WERI-Rb-1 (cell line): ENCODE measurements around the gene RNF32.

Experiments used
- DNase-seq: peaks from one replicate; pipeline ENCODE4 v3.0.0-alpha.2; 2020
- H3K27ac ChIP-seq: fragments of 250-450 bp; sonication (Bioruptor Pico); 2 replicates; pipeline ENCODE4 v1.5.1; 2020; ENCODE audit warnings: mild to moderate bottlenecking, moderate library complexity
- H3K27me3 ChIP-seq: fragments of 250-450 bp; sonication (Bioruptor Pico); 2 replicates; pipeline ENCODE4 v1.5.1; 2021; ENCODE audit warnings: mild to moderate bottlenecking, low read depth, moderate library complexity; ENCODE audit not compliant: insufficient read depth, severe bottlenecking
- H3K36me3 ChIP-seq: fragments of 250-450 bp; sonication (Bioruptor Pico); 2 replicates; pipeline ENCODE4 v1.5.1; 2020; ENCODE audit warnings: mild to moderate bottlenecking, moderate library complexity
- H3K4me3 ChIP-seq: 2 replicates; pipeline ENCODE4 v1.5.1; 2011; ENCODE audit warnings: low read depth, mild to moderate bottlenecking, control low read depth, low read length
- H3K9me3 ChIP-seq: fragments of 250-450 bp; sonication (Bioruptor Pico); 2 replicates; pipeline ENCODE4 v1.5.1; 2021; ENCODE audit warnings: mild to moderate bottlenecking, moderate library complexity; ENCODE audit not compliant: severe bottlenecking
- TF ChIP-seq, protein P1 (sequence below): IDR thresholded peaks from 2 replicates; pipeline ENCODE4 v1.5.1; 2011; ENCODE audit warnings: low read depth, mild to moderate bottlenecking, control low read depth, inconsistent platforms, low read length

RNF32 gene

DNA sequence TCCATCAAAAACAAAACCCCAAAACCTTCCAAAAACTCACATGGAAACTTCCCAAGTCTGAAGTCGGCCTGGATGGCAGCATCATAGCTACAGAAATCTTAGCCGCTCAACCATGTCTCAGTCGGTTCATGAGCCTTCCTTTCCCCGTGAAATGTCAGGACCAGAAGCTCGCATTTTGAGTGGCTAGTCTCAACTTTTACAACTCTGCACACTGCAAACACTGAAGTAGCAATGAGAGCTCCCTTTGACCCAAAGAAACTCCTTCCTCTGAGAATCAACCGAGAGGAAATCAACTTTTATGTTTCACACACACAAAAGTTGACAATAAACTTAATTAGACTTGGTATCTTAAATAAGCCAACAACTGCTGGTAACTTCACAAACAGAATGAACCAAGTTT is 37.6 kb upstream of the RNF32 start:
- TF ChIP-seq, protein P1, sequence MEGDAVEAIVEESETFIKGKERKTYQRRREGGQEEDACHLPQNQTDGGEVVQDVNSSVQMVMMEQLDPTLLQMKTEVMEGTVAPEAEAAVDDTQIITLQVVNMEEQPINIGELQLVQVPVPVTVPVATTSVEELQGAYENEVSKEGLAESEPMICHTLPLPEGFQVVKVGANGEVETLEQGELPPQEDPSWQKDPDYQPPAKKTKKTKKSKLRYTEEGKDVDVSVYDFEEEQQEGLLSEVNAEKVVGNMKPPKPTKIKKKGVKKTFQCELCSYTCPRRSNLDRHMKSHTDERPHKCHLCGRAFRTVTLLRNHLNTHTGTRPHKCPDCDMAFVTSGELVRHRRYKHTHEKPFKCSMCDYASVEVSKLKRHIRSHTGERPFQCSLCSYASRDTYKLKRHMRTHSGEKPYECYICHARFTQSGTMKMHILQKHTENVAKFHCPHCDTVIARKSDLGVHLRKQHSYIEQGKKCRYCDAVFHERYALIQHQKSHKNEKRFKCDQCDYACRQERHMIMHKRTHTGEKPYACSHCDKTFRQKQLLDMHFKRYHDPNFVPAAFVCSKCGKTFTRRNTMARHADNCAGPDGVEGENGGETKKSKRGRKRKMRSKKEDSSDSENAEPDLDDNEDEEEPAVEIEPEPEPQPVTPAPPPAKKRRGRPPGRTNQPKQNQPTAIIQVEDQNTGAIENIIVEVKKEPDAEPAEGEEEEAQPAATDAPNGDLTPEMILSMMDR, result no peak
- no peak for DNase-seq
- no peaks in the 10 kb centered on the region for H3K36me3 ChIP-seq
- H3K4me3 ChIP-seq, result no peak overlapping the region
- H3K27ac ChIP-seq, result no peak overlapping the region
- H3K27me3 ChIP-seq, result peaks cover 55% of the 10 kb centered on the region
- no peaks in the 10 kb centered on the region for H3K9me3 ChIP-seq

DNA sequence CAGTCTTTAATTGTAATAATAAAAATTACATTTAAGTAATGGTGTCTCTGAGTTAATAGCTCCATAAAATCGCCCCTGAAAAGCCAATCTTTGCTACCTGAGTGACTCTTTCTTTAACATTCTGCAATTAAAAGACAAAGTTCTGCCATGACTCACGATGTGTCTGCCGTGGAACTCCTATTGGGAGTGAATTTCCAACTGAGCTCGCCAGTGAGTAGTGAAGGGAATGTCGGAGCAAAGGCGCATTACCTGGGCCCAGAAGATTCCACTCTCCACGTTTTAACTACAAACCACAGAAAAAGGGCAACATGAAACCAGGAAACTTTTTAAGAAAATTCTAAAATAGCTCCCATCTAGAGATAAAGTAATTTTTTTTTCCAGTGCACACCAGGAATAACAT is 36.9 kb upstream of the RNF32 start:
- H3K27me3 ChIP-seq, result peaks cover 59% of the 10 kb centered on the region
- no peaks in the 10 kb centered on the region for H3K9me3 ChIP-seq
- TF ChIP-seq, protein P1, result no peak
- H3K36me3 ChIP-seq, result no peaks in the 10 kb centered on the region
- no peak overlapping the region for H3K27ac ChIP-seq
- H3K4me3 ChIP-seq, result no peak overlapping the region
- no peak for DNase-seq

DNA sequence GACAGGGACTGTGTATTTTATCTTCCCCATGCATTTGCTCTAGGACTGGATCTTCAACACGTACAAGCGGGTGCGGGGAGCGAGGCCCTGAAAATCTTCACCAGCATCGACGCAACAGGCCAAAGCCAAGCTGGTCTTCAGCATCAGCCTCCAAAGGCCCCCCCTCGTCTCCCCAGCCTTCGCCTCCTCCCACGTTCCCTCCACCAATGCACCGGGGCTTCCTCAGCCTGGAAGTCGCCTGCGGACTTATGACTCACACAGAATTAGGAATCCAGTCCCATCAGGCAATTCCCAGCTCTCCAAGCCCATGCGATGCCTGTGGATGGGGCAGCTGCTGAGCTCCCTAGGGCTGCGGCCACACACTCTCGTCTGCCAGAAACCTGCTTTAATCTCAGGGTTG is 36.3 kb upstream of the RNF32 start:
- Histone ChIP-seq H3K36me3 (no peaks in the 10 kb centered on the region), H3K27ac (no peak overlapping the region), H3K27me3 (peaks cover 66% of the 10 kb centered on the region), H3K4me3 (no peak overlapping the region), H3K9me3 (no peaks in the 10 kb centered on the region)
- DNase-seq, result no peak
- TF ChIP-seq, protein P1, result no peak

DNA sequence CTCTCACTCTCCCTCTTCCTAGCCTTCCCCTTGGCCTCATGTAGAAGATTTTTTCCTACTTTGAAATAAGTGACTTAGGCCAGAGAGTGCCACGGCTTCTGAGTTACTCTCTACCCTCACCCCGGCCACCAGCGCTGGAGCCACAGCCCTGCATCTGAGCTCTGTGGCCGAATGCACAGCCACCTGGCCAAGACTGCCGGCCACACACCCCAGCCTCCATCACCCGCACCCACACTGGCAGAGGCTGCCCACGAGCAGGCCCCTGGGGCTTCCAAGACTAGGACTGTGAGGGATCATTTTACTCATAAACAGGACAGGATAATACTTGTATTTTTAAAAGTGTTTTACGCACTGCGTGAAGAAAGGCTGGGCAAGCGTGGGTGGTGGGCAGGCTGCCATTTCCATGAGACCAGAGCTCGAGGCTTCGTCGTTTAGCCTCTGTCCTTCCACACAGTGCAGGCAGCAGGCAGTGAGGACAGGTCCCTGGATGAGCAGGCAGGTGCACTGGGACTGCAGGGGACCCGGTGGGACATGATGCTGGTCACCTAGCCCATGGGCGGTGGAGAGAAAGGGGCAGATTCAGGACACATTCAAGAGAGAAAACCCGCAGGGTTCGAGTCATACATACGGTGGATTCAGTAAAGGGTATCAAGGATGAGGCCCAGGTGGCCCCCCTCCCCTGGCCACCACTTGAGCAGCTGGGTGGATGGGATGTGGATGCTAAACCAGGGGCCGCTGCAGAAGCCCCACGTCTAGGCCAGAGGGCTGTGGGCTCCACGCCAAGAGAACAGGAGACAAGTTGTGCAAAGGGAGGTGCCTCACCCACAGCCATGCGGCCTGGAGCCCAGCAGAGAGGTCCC is 35.5 kb upstream of the RNF32 start:
- Histone ChIP-seq H3K27ac (no peak overlapping the region), H3K4me3 (no peak overlapping the region), H3K36me3 (no peaks in the 10 kb centered on the region), H3K9me3 (no peaks in the 10 kb centered on the region), H3K27me3 (peaks cover 73% of the 10 kb centered on the region)
- DNase-seq, result no peak
- TF ChIP-seq, protein P1, result no peak

DNA sequence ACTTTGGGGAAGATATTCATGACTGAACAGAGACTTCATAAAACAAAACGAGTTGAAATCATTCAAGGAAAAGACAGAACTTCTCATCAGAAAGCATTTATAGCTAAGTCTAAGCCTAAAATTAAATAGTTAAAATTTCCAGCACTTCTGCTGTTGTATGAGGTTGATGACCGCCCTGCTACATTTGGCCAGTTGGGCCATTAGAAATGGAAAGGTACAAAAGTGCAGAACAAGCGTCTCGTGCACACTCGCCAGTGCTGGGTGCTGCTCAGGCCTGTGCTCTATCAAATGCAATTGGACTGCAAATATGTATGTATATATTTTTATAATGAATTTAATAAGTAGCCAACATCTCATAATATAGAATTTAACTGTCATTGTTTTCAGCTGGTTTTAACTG is 34.4 kb upstream of the RNF32 start:
- no peak overlapping the region for H3K27ac ChIP-seq
- no peaks in the 10 kb centered on the region for H3K9me3 ChIP-seq
- H3K4me3 ChIP-seq, result no peak overlapping the region
- TF ChIP-seq, protein P1, result no peak
- H3K36me3 ChIP-seq, result no peaks in the 10 kb centered on the region
- no peak for DNase-seq
- peaks cover 84% of the 10 kb centered on the region for H3K27me3 ChIP-seq
